ENCODE results near the gene CRYBG2. TPM values are rescaled to one million over a fixed set of nuclear protein-coding genes. Genes with fewer than 3 reads are reported as not detected.
"Not testable (repeated sequence)": the region's sequence is repeated elsewhere in the genome, so short reads cannot be mapped to it uniquely, and the experiment has no call there.

CRYBG2 gene
- polyA plus RNA-seq, 3 donors: 0.52 TPM; not detected in 2

GRCh38 chr1:26330276-26330675 is 23.7 kb downstream of the CRYBG2 start:
- Histone ChIP-seq H2AFZ (ENCODE audit: insufficient read depth, low read depth, low read length, poor library complexity, severe bottlenecking) (no peak overlapping the region), H3K9ac (ENCODE audit: insufficient read depth, low read length, poor library complexity, severe bottlenecking) (no peak overlapping the region), H3K36me3 (replicated peaks in 1 of 2; ENCODE audit: control insufficient read depth in 1 of 2, insufficient read depth in 2 of 2, low read length in 2 of 2) (no peaks in the 10 kb centered on the region), H3K4me1 (ENCODE audit: control insufficient read depth in 1 of 2, insufficient read depth in 2 of 2, low read length in 2 of 2) (peaks cover 11% of the 10 kb centered on the region in 2 donors), H3K79me2 (ENCODE audit: insufficient read depth, low read length) (no peaks in the 10 kb centered on the region), H4K20me1 (ENCODE audit: insufficient read depth, low read length) (no peaks in the 10 kb centered on the region), H3K9me3 (replicated peaks in 1 of 2; ENCODE audit: control insufficient read depth in 1 of 2, insufficient read depth in 1 of 2, low read length in 2 of 2) (no peaks in the 10 kb centered on the region), H3K4me2 (replicated peaks; ENCODE audit: extremely low read depth, low read length, poor library complexity, severe bottlenecking) (no peak overlapping the region), H3K4me3 (replicated peaks in 1 of 3; ENCODE audit: low read depth in 2 of 3, low read length in 3 of 3) (no peak overlapping the region), H3K27me3 (ENCODE audit: control insufficient read depth in 2 of 2, insufficient read depth in 2 of 2, low read length in 2 of 2) (peaks cover 0 to 3% of the 10 kb centered on the region in 2 donors), H3K27ac (ENCODE audit: low read depth in 1 of 2, low read length in 2 of 2) (no peak overlapping the region)
- TF ChIP-seq, protein P1, sequence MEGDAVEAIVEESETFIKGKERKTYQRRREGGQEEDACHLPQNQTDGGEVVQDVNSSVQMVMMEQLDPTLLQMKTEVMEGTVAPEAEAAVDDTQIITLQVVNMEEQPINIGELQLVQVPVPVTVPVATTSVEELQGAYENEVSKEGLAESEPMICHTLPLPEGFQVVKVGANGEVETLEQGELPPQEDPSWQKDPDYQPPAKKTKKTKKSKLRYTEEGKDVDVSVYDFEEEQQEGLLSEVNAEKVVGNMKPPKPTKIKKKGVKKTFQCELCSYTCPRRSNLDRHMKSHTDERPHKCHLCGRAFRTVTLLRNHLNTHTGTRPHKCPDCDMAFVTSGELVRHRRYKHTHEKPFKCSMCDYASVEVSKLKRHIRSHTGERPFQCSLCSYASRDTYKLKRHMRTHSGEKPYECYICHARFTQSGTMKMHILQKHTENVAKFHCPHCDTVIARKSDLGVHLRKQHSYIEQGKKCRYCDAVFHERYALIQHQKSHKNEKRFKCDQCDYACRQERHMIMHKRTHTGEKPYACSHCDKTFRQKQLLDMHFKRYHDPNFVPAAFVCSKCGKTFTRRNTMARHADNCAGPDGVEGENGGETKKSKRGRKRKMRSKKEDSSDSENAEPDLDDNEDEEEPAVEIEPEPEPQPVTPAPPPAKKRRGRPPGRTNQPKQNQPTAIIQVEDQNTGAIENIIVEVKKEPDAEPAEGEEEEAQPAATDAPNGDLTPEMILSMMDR (IDR thresholded peaks at IDR 0.05): no peak
- Mint-ChIP-seq H3K27ac (no peak overlapping the region), H3K4me3 (no peak overlapping the region), H3K36me3 (no peaks in the 10 kb centered on the region), H3K9me3 (peaks cover 0 to 2% (median 0%) of the 10 kb centered on the region in 7 donors), H3K4me1 (peaks cover 9% of the 10 kb centered on the region), H3K27me3 (ENCODE audit: low read depth in 3 of 3) (peaks cover 7 to 19% (median 18%) of the 10 kb centered on the region in 3 donors)
- intact Hi-C loops (cut with micrococcal nuclease): no loop called here
- DNase-seq: no peak
- WGBS (ENCODE audit: insufficient coverage): 94% methylated on average over 3 of the region's 5 CpGs

GRCh38 chr1:26329380-26329779 is 24.6 kb downstream of the CRYBG2 start:
- DNase-seq; H3K9ac ChIP-seq (ENCODE audit: insufficient read depth, low read length, poor library complexity, severe bottlenecking); H4K20me1 ChIP-seq (ENCODE audit: insufficient read depth, low read length); H3K27ac ChIP-seq (ENCODE audit: low read depth in 1 of 2, low read length in 2 of 2); H3K36me3 ChIP-seq (replicated peaks in 1 of 2; ENCODE audit: control insufficient read depth in 1 of 2, insufficient read depth in 2 of 2, low read length in 2 of 2); H3K4me2 ChIP-seq (replicated peaks; ENCODE audit: extremely low read depth, low read length, poor library complexity, severe bottlenecking); H3K4me1 Mint-ChIP-seq; H3K4me3 ChIP-seq (replicated peaks in 1 of 3; ENCODE audit: low read depth in 2 of 3, low read length in 3 of 3); H3K27ac Mint-ChIP-seq; H2AFZ ChIP-seq (ENCODE audit: insufficient read depth, low read depth, low read length, poor library complexity, severe bottlenecking); intact Hi-C loops (cut with micrococcal nuclease); H3K79me2 ChIP-seq (ENCODE audit: insufficient read depth, low read length); H3K27me3 ChIP-seq (ENCODE audit: control insufficient read depth in 2 of 2, insufficient read depth in 2 of 2, low read length in 2 of 2); H3K36me3 Mint-ChIP-seq; H3K9me3 Mint-ChIP-seq; H3K9me3 ChIP-seq (replicated peaks in 1 of 2; ENCODE audit: control insufficient read depth in 1 of 2, insufficient read depth in 1 of 2, low read length in 2 of 2); H3K4me3 Mint-ChIP-seq: not testable (repeated sequence)
- peaks cover 10 to 11% of the 10 kb centered on the region in 2 donors for H3K4me1 ChIP-seq (ENCODE audit: control insufficient read depth in 1 of 2, insufficient read depth in 2 of 2, low read length in 2 of 2)
- WGBS (ENCODE audit: insufficient coverage): 100% methylated on average over 1 of the region's 4 CpGs
- peaks cover 4 to 12% (median 9%) of the 10 kb centered on the region in 3 donors for H3K27me3 Mint-ChIP-seq (ENCODE audit: low read depth in 3 of 3)

All from CD14-positive monocyte (primary cell).